Fibroblast of pulmonary artery (primary cell): ENCODE measurements around the gene HBZ.
A peak's percentile ranks its signal among the peaks of the same experiment; 100 is the strongest.

Experiments
- DNase-seq: peaks from one replicate; pipeline ENCODE4 v3.0.0-alpha.2; 2010; ENCODE audit warnings: low read depth
- H3K4me3 ChIP-seq: replicated peaks from 2 replicates; pipeline ENCODE4 v1.5.1; 2011; ENCODE audit warnings: low read depth, mild to moderate bottlenecking, control low read depth, low read length, moderate library complexity
- CTCF ChIP-seq: IDR thresholded peaks from 2 replicates; pipeline ENCODE4 v1.5.1; 2011; ENCODE audit warnings: mild to moderate bottlenecking, control low read depth, low read length, inconsistent platforms; ENCODE audit errors: missing control alignments

HBZ gene

DNA sequence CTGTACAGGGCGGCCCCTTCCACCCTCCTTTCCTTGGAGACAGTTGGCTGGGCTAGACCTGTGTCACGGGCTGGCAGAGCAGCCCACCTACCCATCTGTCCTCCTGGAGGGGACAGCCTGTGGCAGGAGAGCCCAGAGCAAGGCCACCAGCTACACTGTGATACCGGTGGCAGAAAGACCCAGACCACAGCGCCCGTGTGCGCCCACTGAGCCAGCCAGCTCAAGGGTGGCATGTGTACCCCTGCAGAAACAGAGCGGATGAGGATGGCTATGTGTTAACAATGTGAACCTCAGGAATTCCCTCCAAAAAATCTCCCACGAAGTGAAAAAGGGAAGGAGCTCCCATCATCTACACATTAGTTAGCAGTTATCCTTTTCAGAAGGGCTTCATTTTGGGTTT lies 34.9 kb downstream of the HBZ start:
- DNase-seq: no peak
- no peak overlapping the region for H3K4me3 ChIP-seq
- TF ChIP-seq CTCF: no peak

DNA sequence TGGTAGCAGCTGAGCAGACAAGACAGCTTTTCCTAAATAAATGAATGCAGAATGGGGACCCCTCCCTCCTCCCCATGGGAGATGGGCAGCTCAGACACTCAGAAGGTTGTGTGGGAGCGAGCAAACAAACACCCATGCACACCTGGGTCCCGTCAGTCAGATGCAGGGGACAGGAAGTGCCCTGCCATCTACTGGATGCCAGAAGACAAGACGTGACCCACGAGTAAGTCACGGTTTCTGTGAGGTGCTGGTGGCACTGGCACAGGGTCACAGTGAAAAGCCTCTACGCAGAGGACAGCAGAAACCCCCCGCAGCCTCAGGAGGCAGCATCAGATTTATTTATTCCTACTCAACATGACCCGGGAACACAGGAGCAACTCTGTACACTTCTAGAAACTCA lies 36.2 kb downstream of the HBZ start:
- H3K4me3 ChIP-seq: no peak overlapping the region
- no peak for DNase-seq
- TF ChIP-seq CTCF: no peak

GRCh38 chr16:189604-190186 lies 37.3 kb downstream of the HBZ start:
- no peak for TF ChIP-seq CTCF
- H3K4me3 ChIP-seq: no peak overlapping the region

DNA sequence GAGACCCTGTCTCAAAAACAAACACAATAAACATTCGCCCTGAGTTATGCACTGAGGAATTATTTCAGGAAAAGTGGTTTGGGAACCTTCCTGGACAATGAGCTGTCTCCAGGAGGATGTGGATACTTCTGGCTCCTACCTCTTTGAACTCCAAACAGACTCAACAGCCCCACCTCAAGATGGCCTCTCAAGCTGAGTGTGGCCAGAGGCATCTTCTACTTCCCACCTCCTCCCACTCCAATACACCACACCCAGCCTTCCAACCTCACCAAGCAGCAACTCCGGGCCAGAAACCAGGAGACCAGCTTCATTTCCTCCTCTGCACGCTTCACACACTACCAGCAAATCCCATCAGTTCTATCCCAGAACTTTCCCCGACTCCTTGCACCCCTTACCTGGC lies 39.4 kb downstream of the HBZ start:
- H3K4me3 ChIP-seq: no peak overlapping the region
- no peak for DNase-seq
- TF ChIP-seq CTCF: no peak

More at GRCh38 chr16:189604-190186, 37.3 kb downstream of the HBZ start:
- no peak for DNase-seq

DNA sequence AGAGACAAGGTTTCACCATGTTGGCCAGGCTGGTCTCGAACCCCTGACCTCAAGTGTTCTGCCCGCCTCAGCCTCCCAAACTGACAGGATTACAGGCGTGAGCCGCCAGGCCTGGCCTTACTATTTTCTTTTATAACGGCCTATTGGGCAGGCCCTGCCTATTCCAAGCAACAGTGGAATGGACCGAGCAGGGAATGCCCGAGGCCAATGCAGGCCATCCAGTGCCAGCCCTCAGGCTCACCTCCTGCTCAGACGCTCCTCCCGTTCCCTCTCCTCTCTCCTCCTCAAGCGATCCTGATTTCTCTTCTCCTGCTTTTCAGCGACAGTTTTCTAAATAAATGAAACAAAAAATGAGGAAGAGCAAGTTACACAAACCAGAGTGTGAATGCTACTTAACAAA lies 40.2 kb downstream of the HBZ start:
- no peak for DNase-seq
- TF ChIP-seq CTCF: no peak
- no peak overlapping the region for H3K4me3 ChIP-seq

DNA sequence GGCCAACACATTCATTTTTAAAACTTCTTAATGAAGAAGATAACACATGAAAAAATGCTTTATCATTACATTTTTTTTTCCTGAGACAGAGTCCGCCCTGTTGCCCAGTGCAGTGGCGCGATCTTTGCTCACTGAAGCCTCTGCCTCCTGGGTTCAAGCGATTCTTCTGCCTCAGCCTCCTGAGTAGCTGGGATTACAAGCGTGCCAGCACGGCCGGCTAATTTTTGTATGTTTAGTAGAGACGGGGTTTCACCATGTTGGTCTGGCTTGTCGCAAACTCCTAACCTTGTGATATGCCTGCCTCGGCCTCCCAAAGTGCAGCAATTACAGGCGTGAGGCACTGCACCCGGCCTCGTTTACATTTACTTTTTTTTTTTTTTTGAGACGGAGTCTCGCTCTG lies 41.0 kb downstream of the HBZ start:
- TF ChIP-seq CTCF: no peak
- no peak overlapping the region for H3K4me3 ChIP-seq
- no peak for DNase-seq

DNA sequence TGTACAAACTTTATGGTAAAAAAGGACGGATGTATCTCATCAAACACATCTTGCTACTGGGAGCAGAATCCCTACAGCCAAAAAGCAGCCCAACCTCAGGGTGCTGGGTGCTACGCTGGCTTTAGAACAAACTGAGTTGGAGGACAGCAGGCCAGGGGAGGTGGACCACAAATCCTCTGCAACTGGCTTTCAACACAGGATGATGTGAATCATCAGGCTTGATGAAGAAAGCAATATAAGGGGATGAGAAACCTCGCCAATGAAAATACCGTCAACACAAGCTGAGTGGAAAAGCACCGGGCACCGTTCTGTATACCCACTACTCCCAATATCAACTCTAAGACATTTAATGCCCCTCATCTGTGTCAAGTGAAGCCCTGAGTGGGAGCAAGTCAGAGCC lies 42.1 kb downstream of the HBZ start:
- H3K4me3 ChIP-seq: no peak overlapping the region
- peak; percentile 14 for DNase-seq

More for the DNA sequence above, 42.1 kb downstream of the HBZ start:
- TF ChIP-seq CTCF: no peak
